Gastroesophageal sphincter (tissue), 4 donors: Measurements from ENCODE around the gene KCND2. TPM values are rescaled to one million over a fixed set of nuclear protein-coding genes. Genes with fewer than 3 reads are reported as not detected.

ENCODE experiments used
- ATAC-seq: fragments of 150-250 bp; one replicate; pipeline ENCODE4 v1.9.1; 2016; ENCODE audit warnings: mild to moderate bottlenecking, moderate library complexity
- H3K27ac ChIP-seq, 4 donors: fragments of 200-600 bp; sonication (generic) in 3 of 4; 1 replicate in 3 of 4; 2 replicates in 1 of 4; pipeline ENCODE4 v1.5.1; 2016 to 2019
- H3K27me3 ChIP-seq: fragments of 200-600 bp; sonication (generic); one replicate; pipeline ENCODE4 v1.5.1; 2019
- H3K36me3 ChIP-seq, 2 donors: fragments of 200-600 bp; sonication (generic); one replicate each; pipeline ENCODE4 v1.5.1; 2019; ENCODE audit warnings: control low read depth in 1 of 2
- H3K4me1 ChIP-seq, 3 donors: fragments of 200-600 bp; sonication (generic); 1 replicate in 2 of 3; 2 replicates in 1 of 3; pipeline ENCODE4 v1.5.1; 2016 to 2019; ENCODE audit warnings: control low read depth in 2 of 3
- H3K4me3 ChIP-seq, 2 donors: fragments of 200-600 bp; sonication (generic); one replicate each; pipeline ENCODE4 v1.5.1; 2019; ENCODE audit warnings: mild to moderate bottlenecking in 1 of 2, moderate library complexity in 1 of 2
- H3K9me3 ChIP-seq, 3 donors: fragments of 200-600 bp; sonication (generic); one replicate each; pipeline ENCODE4 v1.5.1; 2017 to 2019; ENCODE audit warnings: control low read depth in 2 of 3
- CTCF ChIP-seq, 4 experiments: fragments of 200-600 bp in 2 of 4; fragments of 450-650 bp in 2 of 4; sonication (generic) in 1 of 4; IDR thresholded peaks; one replicate each; pipeline ENCODE4 v1.5.1; 2017 to 2019; ENCODE audit warnings: antibody characterized with exemption in 4 of 4, mild to moderate bottlenecking in 2 of 4, moderate library complexity in 2 of 4
- EP300 ChIP-seq: sonication (generic); formaldehyde crosslinking; IDR thresholded peaks from one replicate; pipeline ENCODE4 v1.6.1; 2017; ENCODE audit warnings: antibody characterized with exemption, mild to moderate bottlenecking
- POLR2A ChIP-seq, 2 donors: fragments of 450-650 bp; IDR thresholded peaks; one replicate each; pipeline ENCODE4 v1.6.1; 2017; ENCODE audit warnings: antibody characterized with exemption in 2 of 2, mild to moderate bottlenecking in 2 of 2, moderate library complexity in 1 of 2
- POLR2AphosphoS5 ChIP-seq: sonication (generic); formaldehyde crosslinking; IDR thresholded peaks from one replicate; pipeline ENCODE4 v1.6.1; 2017; ENCODE audit warnings: antibody characterized with exemption
- WGBS, 2 donors: methylation state at CpG; one replicate each; pipeline ENCODE4 v1.1.5; 2018; ENCODE audit warnings: low coverage in 1 of 2; 5-methylcytosine and 5-hydroxymethylcytosine counted together
- total RNA-seq, 4 donors: library from RNA; depleted of rRNA; stranded (reverse); fragments of >200 nt; gene quantifications; one replicate each; pipeline ENCODE4 v1.1.0, GENCODE V29; 2016

KCND2 gene
- total RNA-seq, 4 donors from 2014 or later, result 0.40 to 0.93 (median 0.66) TPM

GRCh38 chr7:120360918-120361317, 87.9 kb downstream of the KCND2 start:
- TF ChIP-seq POLR2AphosphoS5, result no peak
- no peak for TF ChIP-seq CTCF (IDR thresholded peaks at IDR 0.05)
- TF ChIP-seq EP300, result no peak
- TF ChIP-seq POLR2A (IDR thresholded peaks at IDR 0.05), result no peak
- Histone ChIP-seq H3K9me3 (no peaks in the 10 kb centered on the region), H3K27ac (no peak overlapping the region), H3K4me1 (no peaks in the 10 kb centered on the region), H3K4me3 (no peak overlapping the region), H3K36me3 (no peaks in the 10 kb centered on the region), H3K27me3 (no peaks in the 10 kb centered on the region)
- no peak for ATAC-seq

DNA sequence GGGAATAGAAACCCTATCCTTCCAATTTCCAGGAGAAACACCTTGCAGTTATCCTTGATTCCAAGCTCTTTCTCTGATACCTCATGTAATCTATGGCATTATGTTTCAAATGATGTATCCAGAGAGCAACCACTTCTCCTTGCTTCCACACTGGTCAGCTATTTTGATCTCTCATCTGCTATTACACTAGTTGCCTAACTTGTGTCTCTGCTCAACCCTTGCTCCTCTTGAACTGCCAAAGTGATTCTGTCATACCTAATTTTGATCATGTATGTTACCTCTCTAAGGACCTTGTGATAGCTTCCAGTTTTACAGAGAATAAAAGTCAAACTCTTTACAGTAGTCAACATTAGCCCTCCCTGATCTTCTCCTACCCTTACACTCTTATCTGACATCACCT, 90.4 kb downstream of the KCND2 start:
- no peaks in the 10 kb centered on the region for H3K36me3 ChIP-seq
- TF ChIP-seq EP300 (no peak), CTCF (IDR thresholded peaks at IDR 0.05) (no peak), POLR2A (IDR thresholded peaks at IDR 0.05) (no peak), POLR2AphosphoS5 (no peak)

GRCh38 chr7:120370954-120371353, 98.0 kb downstream of the KCND2 start:
- no peak for ATAC-seq
- H3K36me3 ChIP-seq, result no peaks in the 10 kb centered on the region
- TF ChIP-seq CTCF (IDR thresholded peaks at IDR 0.05) (no peak), EP300 (no peak), POLR2AphosphoS5 (no peak), POLR2A (IDR thresholded peaks at IDR 0.05) (no peak)
- H3K27me3 ChIP-seq, result no peaks in the 10 kb centered on the region
- no peaks in the 10 kb centered on the region for H3K9me3 ChIP-seq
- H3K4me1 ChIP-seq, result no peaks in the 10 kb centered on the region
- WGBS, 2 donors, result 100% methylated on average over 1 of the region's 2 CpGs; no CpG with 5 or more reads in 1 of the 2 donors
- no peak overlapping the region for H3K4me3 ChIP-seq
- H3K27ac ChIP-seq, result no peak overlapping the region

More for the DNA sequence above, 90.4 kb downstream of the KCND2 start:
- H3K27me3 ChIP-seq, result no peaks in the 10 kb centered on the region
- ATAC-seq, result no peak
- no peaks in the 10 kb centered on the region for H3K4me1 ChIP-seq
- no peak overlapping the region for H3K27ac ChIP-seq
- H3K4me3 ChIP-seq, result no peak overlapping the region
- no peaks in the 10 kb centered on the region for H3K9me3 ChIP-seq

GRCh38 chr7:120373174-120373573, 100.2 kb downstream of the KCND2 start:
- Histone ChIP-seq H3K27me3 (no peaks in the 10 kb centered on the region), H3K4me3 (no peak overlapping the region), H3K4me1 (no peaks in the 10 kb centered on the region), H3K27ac (no peak overlapping the region), H3K36me3 (no peaks in the 10 kb centered on the region), H3K9me3 (no peaks in the 10 kb centered on the region)
- no peak for TF ChIP-seq EP300
- TF ChIP-seq CTCF (IDR thresholded peaks at IDR 0.05), result no peak
- TF ChIP-seq POLR2AphosphoS5, result no peak
- no peak for TF ChIP-seq POLR2A (IDR thresholded peaks at IDR 0.05)
- no peak for ATAC-seq

- Histone ChIP-seq H3K4me3 (no peak overlapping the region), H3K9me3 (no peaks in the 10 kb centered on the region), H3K4me1 (no peaks in the 10 kb centered on the region), H3K27me3 (no peaks in the 10 kb centered on the region), H3K36me3 (no peaks in the 10 kb centered on the region), H3K27ac (no peak overlapping the region)
- TF ChIP-seq POLR2A (IDR thresholded peaks at IDR 0.05), result no peak
- no peak for TF ChIP-seq EP300
- no peak for TF ChIP-seq POLR2AphosphoS5
- no peak for TF ChIP-seq CTCF (IDR thresholded peaks at IDR 0.05)
- ATAC-seq, result no peak
Measured at GRCh38 chr7:120394595-120394994, 121.6 kb downstream of the KCND2 start.
